BLaER1 (cell line): ENCODE data around the gene TRAF1.

Experiments
- H3K27ac ChIP-seq: shearing (Covaris generic); formaldehyde crosslinking; 2 replicates; pipeline ENCODE4 v1.8.1; 2022
- H3K27me3 ChIP-seq: shearing (Covaris generic); formaldehyde crosslinking; 2 replicates; pipeline ENCODE4 v1.8.1; 2022
- H3K36me3 ChIP-seq: shearing (Covaris generic); formaldehyde crosslinking; 2 replicates; pipeline ENCODE4 v1.8.1; 2022
- H3K4me1 ChIP-seq: shearing (Covaris generic); formaldehyde crosslinking; 2 replicates; pipeline ENCODE4 v1.8.1; 2022
- H3K4me2 ChIP-seq: shearing (Covaris generic); formaldehyde crosslinking; 2 replicates; pipeline ENCODE4 v1.8.1; 2022
- H3K4me3 ChIP-seq: shearing (Covaris generic); formaldehyde crosslinking; 2 replicates; pipeline ENCODE4 v1.8.1; 2022
- H3K9ac ChIP-seq: shearing (Covaris generic); formaldehyde crosslinking; 2 replicates; pipeline ENCODE4 v1.8.1; 2022
- H3K9me3 ChIP-seq: shearing (Covaris generic); formaldehyde crosslinking; 2 replicates; pipeline ENCODE4 v1.8.1; 2022
- H4K20me1 ChIP-seq: shearing (Covaris generic); formaldehyde crosslinking; 2 replicates; pipeline ENCODE4 v1.8.1; 2022
- Cebpa-rat ChIP-seq: shearing (Covaris generic); IDR thresholded peaks from 2 replicates; pipeline ENCODE4 v1.8.1; 2022

TRAF1 gene

GRCh38 chr9:120891884-120892747 lies 34.5 kb downstream of the TRAF1 start:
- Histone ChIP-seq H3K27ac (peak overlapping the region; percentile 93), H3K36me3 (no peaks in the 10 kb centered on the region), H3K4me2 (peak overlapping the region; percentile 89), H3K4me3 (peak overlapping the region; percentile 17; the same call in 1 of the 2 replicates), H3K9me3 (no peaks in the 10 kb centered on the region), H4K20me1 (no peaks in the 10 kb centered on the region), H3K4me1 (peaks cover 100% of the 10 kb centered on the region), H3K27me3 (no peaks in the 10 kb centered on the region), H3K9ac (peak overlapping the region; percentile 70)
- no peak for TF ChIP-seq Cebpa-rat

GRCh38 chr9:120891245-120891883 lies 35.2 kb downstream of the TRAF1 start:
- peak overlapping the region; percentile 89 for H3K4me2 ChIP-seq
- H3K27me3 ChIP-seq = no peaks in the 10 kb centered on the region
- H3K9ac ChIP-seq = peak overlapping the region; percentile 70
- H3K9me3 ChIP-seq = no peaks in the 10 kb centered on the region
- H3K4me1 ChIP-seq = peaks cover 100% of the 10 kb centered on the region
- no peaks in the 10 kb centered on the region for H4K20me1 ChIP-seq
- TF ChIP-seq Cebpa-rat = no peak
- peak overlapping the region; percentile 93 for H3K27ac ChIP-seq
- peak overlapping the region; percentile 40; the same call in 1 of the 2 replicates for H3K4me3 ChIP-seq
- H3K36me3 ChIP-seq = no peaks in the 10 kb centered on the region

- Histone ChIP-seq H3K4me1 (peaks cover 100% of the 10 kb centered on the region), H3K9ac (peak overlapping the region; percentile 70), H3K36me3 (no peaks in the 10 kb centered on the region), H4K20me1 (no peaks in the 10 kb centered on the region), H3K27ac (peak overlapping the region; percentile 93), H3K4me3 (peak overlapping the region; percentile 40), H3K27me3 (no peaks in the 10 kb centered on the region), H3K4me2 (peak overlapping the region; percentile 89), H3K9me3 (no peaks in the 10 kb centered on the region)
- no peak for TF ChIP-seq Cebpa-rat
Measured at GRCh38 chr9:120890320-120891244, 36.0 kb downstream of the TRAF1 start.

- peaks cover 100% of the 10 kb centered on the region for H3K4me1 ChIP-seq
- H3K9ac ChIP-seq = peak overlapping the region; percentile 70
- no peaks in the 10 kb centered on the region for H3K27me3 ChIP-seq
- TF ChIP-seq Cebpa-rat = no peak
- peak overlapping the region; percentile 89 for H3K4me2 ChIP-seq
- H3K9me3 ChIP-seq = no peaks in the 10 kb centered on the region
- no peaks in the 10 kb centered on the region for H4K20me1 ChIP-seq
- H3K4me3 ChIP-seq = 0 out of 2 replicates have a peak overlapping the region, but pooled peaks have one; percentile 40
- H3K36me3 ChIP-seq = no peaks in the 10 kb centered on the region
- H3K27ac ChIP-seq = peak overlapping the region; percentile 93
Measured at GRCh38 chr9:120889606-120890271, 36.9 kb downstream of the TRAF1 start.

GRCh38 chr9:120888626-120889025 lies 38.0 kb downstream of the TRAF1 start:
- H3K4me3 ChIP-seq = no peak overlapping the region
- H3K27ac ChIP-seq = peak overlapping the region; percentile 93
- H3K36me3 ChIP-seq = no peaks in the 10 kb centered on the region
- TF ChIP-seq Cebpa-rat = no peak
- H3K9ac ChIP-seq = no peak overlapping the region
- no peaks in the 10 kb centered on the region for H3K9me3 ChIP-seq
- peaks cover 100% of the 10 kb centered on the region for H3K4me1 ChIP-seq
- H3K27me3 ChIP-seq = no peaks in the 10 kb centered on the region
- peak overlapping the region; percentile 89 for H3K4me2 ChIP-seq
- H4K20me1 ChIP-seq = no peaks in the 10 kb centered on the region

GRCh38 chr9:120886490-120886967 lies 40.1 kb downstream of the TRAF1 start:
- Histone ChIP-seq H3K36me3 (no peaks in the 10 kb centered on the region), H3K9ac (peak overlapping the region; percentile 59; the same call in 1 of the 2 replicates), H3K27ac (peak overlapping the region; percentile 93), H3K9me3 (no peaks in the 10 kb centered on the region), H3K27me3 (no peaks in the 10 kb centered on the region), H3K4me2 (peak overlapping the region; percentile 89), H3K4me1 (peaks cover 98% of the 10 kb centered on the region), H3K4me3 (peak overlapping the region; percentile 43; the same call in 1 of the 2 replicates), H4K20me1 (no peaks in the 10 kb centered on the region)
- no peak for TF ChIP-seq Cebpa-rat

- TF ChIP-seq Cebpa-rat = no peak
- Histone ChIP-seq H3K4me2 (peak overlapping the region; percentile 89), H3K27me3 (no peaks in the 10 kb centered on the region), H4K20me1 (no peaks in the 10 kb centered on the region), H3K9me3 (no peaks in the 10 kb centered on the region), H3K4me3 (peak overlapping the region; percentile 43; the same call in 1 of the 2 replicates), H3K36me3 (no peaks in the 10 kb centered on the region), H3K27ac (peak overlapping the region; percentile 93), H3K9ac (peak overlapping the region; percentile 59; the same call in 1 of the 2 replicates), H3K4me1 (peaks cover 98% of the 10 kb centered on the region)
Measured at GRCh38 chr9:120885958-120886357, 40.6 kb downstream of the TRAF1 start.

- no peaks in the 10 kb centered on the region for H3K27me3 ChIP-seq
- H3K27ac ChIP-seq = peak overlapping the region; percentile 93
- TF ChIP-seq Cebpa-rat = no peak
- H3K4me2 ChIP-seq = peak overlapping the region; percentile 89
- H4K20me1 ChIP-seq = no peaks in the 10 kb centered on the region
- H3K9ac ChIP-seq = peak overlapping the region; percentile 59; the same call in 1 of the 2 replicates
- H3K36me3 ChIP-seq = no peaks in the 10 kb centered on the region
- H3K4me3 ChIP-seq = no peak overlapping the region
- H3K4me1 ChIP-seq = peaks cover 98% of the 10 kb centered on the region
- no peaks in the 10 kb centered on the region for H3K9me3 ChIP-seq
Measured at GRCh38 chr9:120885457-120885856, 41.1 kb downstream of the TRAF1 start.

- Histone ChIP-seq H3K9me3 (no peaks in the 10 kb centered on the region), H3K4me2 (peak overlapping the region; percentile 51), H3K4me1 (peaks cover 98% of the 10 kb centered on the region), H3K27me3 (no peaks in the 10 kb centered on the region), H4K20me1 (no peaks in the 10 kb centered on the region), H3K36me3 (no peaks in the 10 kb centered on the region), H3K27ac (peak overlapping the region; percentile 44; the same call in 1 of the 2 replicates), H3K9ac (no peak overlapping the region), H3K4me3 (no peak overlapping the region)
- no peak for TF ChIP-seq Cebpa-rat
Measured at GRCh38 chr9:120883608-120883996, 43.0 kb downstream of the TRAF1 start.
